HL-60 (cell line): ENCODE data around the gene IKBKE.
"Not testable (repeated sequence)": the region's sequence is repeated elsewhere in the genome, so short reads cannot be mapped to it uniquely, and the experiment has no call there.

Source experiments
- CTCF ChIP-seq: IDR thresholded peaks from one replicate; pipeline ENCODE4 v1.5.1; 2011; ENCODE audit warnings: low read length, control low read depth, inconsistent platforms; ENCODE audit not compliant: insufficient read depth
- GABPA ChIP-seq: IDR thresholded peaks from 2 replicates; pipeline ENCODE4 v1.6.1; 2012; ENCODE audit warnings: low read depth
- REST ChIP-seq: IDR thresholded peaks from 2 replicates; pipeline ENCODE4 v1.6.1; 2012; ENCODE audit warnings: low read depth; ENCODE audit not compliant: insufficient replicate concordance

- not testable (repeated sequence) for TF ChIP-seq CTCF, GABPA, REST
These were observed 13.6 kb downstream of the IKBKE start for GRCh38 chr1:206483864-206484263.
